Measurements from ENCODE around the gene ESYT1.

- TF ChIP-seq, protein P1, sequence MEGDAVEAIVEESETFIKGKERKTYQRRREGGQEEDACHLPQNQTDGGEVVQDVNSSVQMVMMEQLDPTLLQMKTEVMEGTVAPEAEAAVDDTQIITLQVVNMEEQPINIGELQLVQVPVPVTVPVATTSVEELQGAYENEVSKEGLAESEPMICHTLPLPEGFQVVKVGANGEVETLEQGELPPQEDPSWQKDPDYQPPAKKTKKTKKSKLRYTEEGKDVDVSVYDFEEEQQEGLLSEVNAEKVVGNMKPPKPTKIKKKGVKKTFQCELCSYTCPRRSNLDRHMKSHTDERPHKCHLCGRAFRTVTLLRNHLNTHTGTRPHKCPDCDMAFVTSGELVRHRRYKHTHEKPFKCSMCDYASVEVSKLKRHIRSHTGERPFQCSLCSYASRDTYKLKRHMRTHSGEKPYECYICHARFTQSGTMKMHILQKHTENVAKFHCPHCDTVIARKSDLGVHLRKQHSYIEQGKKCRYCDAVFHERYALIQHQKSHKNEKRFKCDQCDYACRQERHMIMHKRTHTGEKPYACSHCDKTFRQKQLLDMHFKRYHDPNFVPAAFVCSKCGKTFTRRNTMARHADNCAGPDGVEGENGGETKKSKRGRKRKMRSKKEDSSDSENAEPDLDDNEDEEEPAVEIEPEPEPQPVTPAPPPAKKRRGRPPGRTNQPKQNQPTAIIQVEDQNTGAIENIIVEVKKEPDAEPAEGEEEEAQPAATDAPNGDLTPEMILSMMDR (IDR thresholded peaks at IDR 0.05), result no peak
- no peak for TF ChIP-seq POLR2AphosphoS5 (IDR thresholded peaks at IDR 0.05)
Observed at GRCh38 chr12:56159482-56160192, 31.6 kb downstream of the ESYT1 start.
